Measurements from ENCODE around the gene PDE1C. TPM values are rescaled to one million over a fixed set of nuclear protein-coding genes. Genes with fewer than 3 reads are reported as not detected.

The PDE1C gene
- total RNA-seq, 1 experiment from 2014 or later: 14.1 TPM

GRCh38 chr7:31971049-31971667 is 99.0 kb downstream of the PDE1C start:
- Histone ChIP-seq H3K9me3 (ENCODE audit: low read length) (no peaks in the 10 kb centered on the region), H3F3A (ENCODE audit: low read length, unreplicated experiment) (no peaks in the 10 kb centered on the region), H3K9ac (ENCODE audit: low read length) (no peak overlapping the region), H3K36me3 (ENCODE audit: low read depth, low read length) (no peaks in the 10 kb centered on the region), H3K4me3 (ENCODE audit: low read length) (no peak overlapping the region), H3K27ac (ENCODE audit: low read length) (peak overlapping the region; percentile 81), H3K4me1 (ENCODE audit: insufficient read depth, low read length) (peaks cover 10% of the 10 kb centered on the region), H3K79me2 (ENCODE audit: low read length) (no peaks in the 10 kb centered on the region), H2AFZ (ENCODE audit: low read length) (no peak overlapping the region), H3K27me3 (ENCODE audit: low read length) (no peaks in the 10 kb centered on the region), H4K20me1 (ENCODE audit: low read length) (no peaks in the 10 kb centered on the region), H3K9me2 (replicated peaks; ENCODE audit: low read length) (no peaks in the 10 kb centered on the region), H3K4me2 (ENCODE audit: low read length) (no peak overlapping the region)
- no TSS peak for BruUV-seq (replicated peaks)
- TF ChIP-seq EZH2phosphoT487 (IDR thresholded peaks at IDR 0.05; ENCODE audit: borderline replicate concordance, low read length) (no peak), CTCF (conservative IDR thresholded peaks at IDR 0.05; ENCODE audit: low read depth, low read length) (no peak), EZH2 (IDR thresholded peaks at IDR 0.05; ENCODE audit: low read length, unreplicated experiment) (no peak)
- no peak for DNase-seq
- ChIA-PET CTCF (no interaction called here), POLR2A (ENCODE audit: unreplicated experiment) (no interaction called here)
- ATAC-seq: no peak
- intact Hi-C loops (cut with micrococcal nuclease): no loop called here

GRCh38 chr7:31970501-31970900 is 99.7 kb downstream of the PDE1C start:
- no peaks in the 10 kb centered on the region for H3K27me3 ChIP-seq (ENCODE audit: low read length)
- TF ChIP-seq CTCF (conservative IDR thresholded peaks at IDR 0.05; ENCODE audit: low read depth, low read length) (no peak), EZH2 (IDR thresholded peaks at IDR 0.05; ENCODE audit: low read length, unreplicated experiment) (no peak), EZH2phosphoT487 (IDR thresholded peaks at IDR 0.05; ENCODE audit: borderline replicate concordance, low read length) (no peak)
- H4K20me1 ChIP-seq (ENCODE audit: low read length): no peaks in the 10 kb centered on the region
- H2AFZ ChIP-seq (ENCODE audit: low read length): peak overlapping the region; percentile 60
- H3K9ac ChIP-seq (ENCODE audit: low read length): no peak overlapping the region
- H3K4me1 ChIP-seq (ENCODE audit: insufficient read depth, low read length): peaks cover 10% of the 10 kb centered on the region
- intact Hi-C loops (cut with micrococcal nuclease): loop anchor here (1.0 kb wide), 1 partner anchor 32 kb away; no protein-coding TSS in a partner anchor
- no peaks in the 10 kb centered on the region for H3K36me3 ChIP-seq (ENCODE audit: low read depth, low read length)
- ATAC-seq (peak; percentile 81), DNase-seq (peak; percentile 52)
- POLR2A ChIA-PET (ENCODE audit: unreplicated experiment): no interaction called here
- H3K79me2 ChIP-seq (ENCODE audit: low read length): no peaks in the 10 kb centered on the region
- peak overlapping the region; percentile 81 for H3K27ac ChIP-seq (ENCODE audit: low read length)
- BruUV-seq (replicated peaks): no TSS peak
- peak overlapping the region; percentile 46 for H3K4me3 ChIP-seq (ENCODE audit: low read length)
- CTCF ChIA-PET: no interaction called here
- H3K4me2 ChIP-seq (ENCODE audit: low read length): peak overlapping the region; percentile 56
- no peaks in the 10 kb centered on the region for H3F3A ChIP-seq (ENCODE audit: low read length, unreplicated experiment)
- no peaks in the 10 kb centered on the region for H3K9me3 ChIP-seq (ENCODE audit: low read length)
- H3K9me2 ChIP-seq (replicated peaks; ENCODE audit: low read length): no peaks in the 10 kb centered on the region

- CTCF ChIA-PET: no interaction called here
- Histone ChIP-seq H4K20me1 (ENCODE audit: low read length) (no peaks in the 10 kb centered on the region), H3K4me1 (ENCODE audit: insufficient read depth, low read length) (no peaks in the 10 kb centered on the region), H3K9me2 (replicated peaks; ENCODE audit: low read length) (no peaks in the 10 kb centered on the region), H3K9ac (ENCODE audit: low read length) (no peak overlapping the region), H3K4me3 (ENCODE audit: low read length) (no peak overlapping the region), H3K9me3 (ENCODE audit: low read length) (no peaks in the 10 kb centered on the region), H3K4me2 (ENCODE audit: low read length) (no peak overlapping the region), H3F3A (ENCODE audit: low read length, unreplicated experiment) (no peaks in the 10 kb centered on the region), H3K36me3 (ENCODE audit: low read depth, low read length) (no peaks in the 10 kb centered on the region), H2AFZ (ENCODE audit: low read length) (no peak overlapping the region), H3K27me3 (ENCODE audit: low read length) (no peaks in the 10 kb centered on the region), H3K79me2 (ENCODE audit: low read length) (no peaks in the 10 kb centered on the region), H3K27ac (ENCODE audit: low read length) (no peak overlapping the region)
- ATAC-seq: no peak
- TF ChIP-seq EZH2phosphoT487 (IDR thresholded peaks at IDR 0.05; ENCODE audit: borderline replicate concordance, low read length): no peak
- TF ChIP-seq CTCF (conservative IDR thresholded peaks at IDR 0.05; ENCODE audit: low read depth, low read length): no peak
- TF ChIP-seq EZH2 (IDR thresholded peaks at IDR 0.05; ENCODE audit: low read length, unreplicated experiment): no peak
- no peak for DNase-seq
- POLR2A ChIA-PET (ENCODE audit: unreplicated experiment): no interaction called here
- no TSS peak for BruUV-seq (replicated peaks)
- intact Hi-C loops (cut with micrococcal nuclease): no loop called here
Observed at GRCh38 chr7:31963569-31964175, 106.5 kb downstream of the PDE1C start.
